Nephron (organoid): ENCODE measurements around the gene TBC1D23.

Experiments
- H3K27ac Mint-ChIP-seq, 3 experiments: 2 replicates each; pipeline ENCODE4 v1.8.0; 2020; ENCODE audit warnings: mixed read lengths in 3 of 3, mild to moderate bottlenecking in 2 of 3, moderate library complexity in 1 of 3
- H3K27me3 Mint-ChIP-seq: 2 replicates; pipeline ENCODE4 v1.8.0; 2021; ENCODE audit warnings: low read depth, mild to moderate bottlenecking, moderate library complexity, mixed read lengths
- H3K36me3 Mint-ChIP-seq: 2 replicates; pipeline ENCODE4 v1.8.0; 2020; ENCODE audit warnings: low read depth, mixed read lengths
- H3K4me1 Mint-ChIP-seq: 2 replicates; pipeline ENCODE4 v1.8.0; 2020; ENCODE audit warnings: mixed read lengths
- H3K4me3 Mint-ChIP-seq, 3 experiments: 2 replicates each; pipeline ENCODE4 v1.8.0; 2020; ENCODE audit warnings: mild to moderate bottlenecking in 3 of 3, mixed read lengths in 3 of 3, moderate library complexity in 2 of 3
- H3K9me3 Mint-ChIP-seq: 2 replicates; pipeline ENCODE4 v1.8.0; 2020; ENCODE audit warnings: mixed read lengths
- TF ChIP-seq, protein P1 (sequence below), 3 experiments: fragments of 200-600 bp; sonication (generic); IDR thresholded peaks; one replicate each; pipeline ENCODE4 v1.5.0; 2021; ENCODE audit warnings: antibody characterized with exemption in 3 of 3; ENCODE audit not compliant: unreplicated experiment in 3 of 3

Gene TBC1D23

DNA sequence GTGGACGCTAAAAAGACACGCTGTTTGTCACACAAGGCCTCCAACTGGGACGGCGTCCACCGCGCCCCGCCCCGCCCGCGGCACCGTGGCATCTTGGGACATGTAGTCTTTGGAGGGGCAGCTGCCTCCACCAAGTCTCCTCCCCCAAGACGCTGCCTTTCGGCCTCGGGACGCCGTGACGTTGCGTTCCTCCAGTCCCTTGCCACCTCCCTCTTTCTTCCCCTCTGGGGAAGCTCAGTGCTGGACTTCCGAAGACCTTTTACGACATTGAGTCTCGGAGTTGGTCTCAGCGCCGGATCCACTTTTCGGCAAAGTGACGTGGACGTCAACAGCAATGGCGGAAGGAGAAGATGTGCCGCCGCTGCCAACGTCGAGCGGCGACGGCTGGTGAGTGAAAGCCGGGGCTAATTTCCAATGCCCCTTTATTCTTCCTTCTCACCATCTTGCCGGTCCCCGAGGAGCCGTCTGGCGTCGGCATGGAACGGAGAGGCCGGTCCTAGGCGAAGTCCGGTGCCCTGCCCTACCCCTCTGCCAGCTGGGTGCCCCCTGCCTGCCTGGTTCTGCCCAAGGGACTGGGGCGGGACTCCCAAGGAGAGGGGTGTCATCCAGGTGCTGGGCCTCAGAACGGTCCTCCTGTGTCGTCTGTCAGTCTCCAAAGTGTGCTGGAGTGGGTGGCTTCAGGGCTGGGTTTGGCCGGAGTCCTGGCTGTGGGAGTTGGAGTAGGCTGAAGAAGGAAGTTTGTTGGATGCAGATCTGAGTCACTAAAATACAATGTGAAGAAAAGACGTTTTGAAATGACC lies at the start of gene TBC1D23:
TBC1D23 (plus strand) TSS at position 308 of the 800 bp plus-strand sequence; CDS start at position 335, 27 bp downstream.
- H3K4me1 Mint-ChIP-seq: peaks cover 61% of the 10 kb centered on the region
- TF ChIP-seq, protein P1, sequence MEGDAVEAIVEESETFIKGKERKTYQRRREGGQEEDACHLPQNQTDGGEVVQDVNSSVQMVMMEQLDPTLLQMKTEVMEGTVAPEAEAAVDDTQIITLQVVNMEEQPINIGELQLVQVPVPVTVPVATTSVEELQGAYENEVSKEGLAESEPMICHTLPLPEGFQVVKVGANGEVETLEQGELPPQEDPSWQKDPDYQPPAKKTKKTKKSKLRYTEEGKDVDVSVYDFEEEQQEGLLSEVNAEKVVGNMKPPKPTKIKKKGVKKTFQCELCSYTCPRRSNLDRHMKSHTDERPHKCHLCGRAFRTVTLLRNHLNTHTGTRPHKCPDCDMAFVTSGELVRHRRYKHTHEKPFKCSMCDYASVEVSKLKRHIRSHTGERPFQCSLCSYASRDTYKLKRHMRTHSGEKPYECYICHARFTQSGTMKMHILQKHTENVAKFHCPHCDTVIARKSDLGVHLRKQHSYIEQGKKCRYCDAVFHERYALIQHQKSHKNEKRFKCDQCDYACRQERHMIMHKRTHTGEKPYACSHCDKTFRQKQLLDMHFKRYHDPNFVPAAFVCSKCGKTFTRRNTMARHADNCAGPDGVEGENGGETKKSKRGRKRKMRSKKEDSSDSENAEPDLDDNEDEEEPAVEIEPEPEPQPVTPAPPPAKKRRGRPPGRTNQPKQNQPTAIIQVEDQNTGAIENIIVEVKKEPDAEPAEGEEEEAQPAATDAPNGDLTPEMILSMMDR (IDR thresholded peaks at IDR 0.05; ENCODE audit: unreplicated experiment in 3 of 3): no peak
- no peaks in the 10 kb centered on the region for H3K36me3 Mint-ChIP-seq
- no peaks in the 10 kb centered on the region for H3K27me3 Mint-ChIP-seq
- H3K4me3 Mint-ChIP-seq: peak within 1 kb of the TSS; percentile 91 to 94 (median 92)
- no peaks in the 10 kb centered on the region for H3K9me3 Mint-ChIP-seq
- peak within 1 kb of the TSS; percentile 93 to 99 (median 99) for H3K27ac Mint-ChIP-seq

- TF ChIP-seq, protein P1 (IDR thresholded peaks at IDR 0.05; ENCODE audit: unreplicated experiment in 3 of 3): no peak
- Mint-ChIP-seq H3K4me3 (no peak overlapping the region), H3K4me1 (peaks cover 14% of the 10 kb centered on the region), H3K27me3 (no peaks in the 10 kb centered on the region), H3K27ac (no peak overlapping the region), H3K36me3 (peaks cover 3% of the 10 kb centered on the region), H3K9me3 (peaks cover 8% of the 10 kb centered on the region)
Measured at GRCh38 chr3:100213891-100214573, 46.8 kb upstream of the TBC1D23 start.

- H3K4me1 Mint-ChIP-seq: peaks cover 14% of the 10 kb centered on the region
- peaks cover 3% of the 10 kb centered on the region for H3K36me3 Mint-ChIP-seq
- TF ChIP-seq, protein P1 (IDR thresholded peaks at IDR 0.05; ENCODE audit: unreplicated experiment in 3 of 3): no peak
- no peak overlapping the region for H3K27ac Mint-ChIP-seq
- no peaks in the 10 kb centered on the region for H3K27me3 Mint-ChIP-seq
- H3K9me3 Mint-ChIP-seq: peaks cover 13% of the 10 kb centered on the region
- H3K4me3 Mint-ChIP-seq: no peak overlapping the region
Measured at GRCh38 chr3:100214574-100214964, 46.2 kb upstream of the TBC1D23 start.

- TF ChIP-seq, protein P1 (IDR thresholded peaks at IDR 0.05; ENCODE audit: unreplicated experiment in 3 of 3): no peak
- Mint-ChIP-seq H3K9me3 (peaks cover 19% of the 10 kb centered on the region), H3K4me1 (no peaks in the 10 kb centered on the region), H3K27ac (no peak overlapping the region), H3K4me3 (no peak overlapping the region), H3K36me3 (peaks cover 3% of the 10 kb centered on the region), H3K27me3 (no peaks in the 10 kb centered on the region)
Measured at GRCh38 chr3:100216713-100217112, 44.1 kb upstream of the TBC1D23 start.

GRCh38 chr3:100221159-100221558 lies 39.6 kb upstream of the TBC1D23 start:
- Mint-ChIP-seq H3K9me3 (peaks cover 23% of the 10 kb centered on the region), H3K36me3 (peaks cover 3% of the 10 kb centered on the region), H3K27ac (no peak overlapping the region), H3K4me3 (no peak overlapping the region), H3K4me1 (no peaks in the 10 kb centered on the region), H3K27me3 (no peaks in the 10 kb centered on the region)
- TF ChIP-seq, protein P1 (IDR thresholded peaks at IDR 0.05; ENCODE audit: unreplicated experiment in 3 of 3): no peak
